ENCODE results near the gene TGIF1. TPM values are rescaled to one million over a fixed set of nuclear protein-coding genes. Genes with fewer than 3 reads are reported as not detected.
A peak's percentile ranks its signal among the peaks of the same experiment; 100 is the strongest.

Gene TGIF1
- polyA plus RNA-seq, 3 donors = 81.7 to 100 (median 88.2) TPM

DNA sequence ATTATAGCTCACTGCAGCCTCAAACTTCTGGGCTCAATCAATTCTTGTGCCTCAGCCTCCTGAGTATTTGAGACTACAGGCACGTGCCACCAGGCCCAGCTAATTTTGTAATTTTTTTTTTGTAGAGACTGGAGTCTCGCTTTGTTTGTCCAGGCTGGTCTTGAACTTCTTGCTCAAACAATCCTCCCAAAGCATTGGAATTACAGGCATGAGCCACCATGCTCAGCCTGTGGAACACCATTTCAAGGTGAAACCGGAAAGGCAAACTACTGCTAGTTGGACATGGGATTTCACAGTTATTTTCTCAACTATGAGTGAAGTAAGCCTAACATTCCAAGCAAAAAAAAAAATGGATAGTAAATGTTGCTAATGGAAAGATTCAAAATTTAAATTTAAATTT lies 20.9 kb upstream of the TGIF1 start:
- no peak for DNase-seq (ENCODE audit: low read depth in 3 of 3, low spot score in 2 of 3)

DNA sequence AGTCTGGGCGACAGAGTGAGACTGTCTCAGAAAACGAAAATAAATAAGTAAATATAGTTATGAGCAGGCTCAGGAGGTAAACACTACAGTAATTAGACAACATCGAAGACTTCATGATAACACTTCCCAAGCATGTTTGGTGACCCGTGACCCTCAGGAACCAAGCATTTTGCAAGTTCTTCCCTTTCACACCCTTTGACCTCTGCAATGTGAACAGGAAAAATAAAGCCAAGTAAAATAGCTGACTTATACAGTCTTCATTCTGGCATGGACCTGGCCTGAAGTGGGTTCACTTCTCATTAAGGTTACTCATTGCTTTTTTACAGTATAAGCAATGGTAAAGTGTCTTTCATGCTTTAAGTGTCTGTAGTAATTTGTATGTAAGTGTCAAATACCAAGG lies 15.3 kb upstream of the TGIF1 start:
- no peak for DNase-seq (ENCODE audit: low read depth in 3 of 3, low spot score in 2 of 3)

DNA sequence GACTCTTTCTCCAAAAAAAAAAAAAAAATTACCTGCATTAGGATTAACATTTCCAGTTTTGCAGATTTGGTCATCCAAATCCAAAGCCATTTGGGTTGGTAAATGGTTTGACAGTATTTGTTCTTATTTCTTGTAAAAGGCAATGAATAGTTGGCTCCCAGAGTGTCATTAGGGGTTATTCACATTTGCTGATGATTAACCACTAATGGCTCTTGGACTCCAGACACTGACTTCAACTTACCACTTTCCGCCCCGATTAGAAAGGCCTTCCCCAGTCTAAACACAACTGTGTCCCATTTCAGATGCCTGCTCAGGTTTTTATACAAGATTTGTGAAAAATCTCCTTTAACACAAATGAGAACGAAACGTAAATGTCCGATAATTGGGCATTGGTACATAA lies 9.6 kb upstream of the TGIF1 start:
- no peak for DNase-seq (ENCODE audit: low read depth in 3 of 3, low spot score in 2 of 3)

DNA sequence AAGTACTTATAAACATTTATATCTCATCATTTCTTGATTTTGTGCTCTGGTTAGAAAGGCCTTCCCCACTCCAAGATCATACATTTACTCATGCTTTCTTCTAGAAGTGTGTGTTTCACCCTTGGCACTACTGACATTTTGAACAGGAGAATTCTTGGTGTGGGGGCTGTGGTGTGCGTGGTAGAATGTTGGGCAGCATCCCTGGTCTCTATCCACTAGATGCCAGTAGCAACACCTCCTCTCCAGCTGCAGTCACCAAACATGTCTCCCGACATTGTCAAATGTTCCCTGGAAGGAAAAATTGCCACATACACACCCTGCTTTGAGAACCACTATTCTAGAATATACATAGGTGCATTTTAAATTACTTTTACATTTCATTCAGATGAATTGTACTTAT lies 8.7 kb upstream of the TGIF1 start:
- no peak for DNase-seq (ENCODE audit: low read depth in 3 of 3, low spot score in 2 of 3)

DNA sequence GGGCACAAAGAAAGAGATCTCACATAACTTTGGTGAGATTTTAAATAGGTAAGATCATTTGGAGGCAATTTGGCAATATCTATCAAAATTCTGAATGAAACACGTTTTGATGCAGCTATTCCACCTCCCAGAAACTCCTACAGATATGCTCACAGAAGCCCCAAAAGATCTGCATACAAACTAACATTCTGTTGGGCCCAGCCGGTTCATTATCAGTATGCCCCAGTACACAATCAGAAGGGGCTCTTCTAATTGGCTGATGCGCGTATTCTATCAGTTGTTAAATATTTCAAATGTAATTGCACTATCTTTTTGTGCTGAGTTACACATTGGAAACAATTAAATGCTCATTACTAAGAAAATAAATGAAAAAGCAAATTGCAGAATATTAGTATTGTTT lies 7.1 kb upstream of the TGIF1 start:
- no peak for DNase-seq (ENCODE audit: low read depth in 3 of 3, low spot score in 2 of 3)

DNA sequence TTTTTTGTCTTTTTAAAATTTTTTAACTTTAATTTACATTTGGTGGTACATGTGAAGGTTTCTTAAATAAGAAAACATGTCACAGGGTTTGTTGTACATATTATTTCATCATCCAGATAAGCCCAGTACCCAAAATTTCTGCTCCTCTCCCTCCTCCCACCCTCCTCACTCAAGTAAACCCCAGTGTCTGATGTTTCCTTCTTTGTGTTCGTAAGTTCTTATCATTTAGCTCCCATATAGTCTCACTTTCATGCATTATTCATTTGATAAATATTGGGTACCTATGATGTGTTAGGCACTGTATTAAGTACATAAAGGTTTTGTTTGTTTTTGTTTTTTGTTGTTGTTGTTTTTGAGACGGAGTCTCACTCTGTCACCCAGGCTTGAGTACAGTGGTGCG lies 5.7 kb upstream of the TGIF1 start:
- DNase-seq (ENCODE audit: low read depth in 3 of 3, low spot score in 2 of 3) = no peak

DNA sequence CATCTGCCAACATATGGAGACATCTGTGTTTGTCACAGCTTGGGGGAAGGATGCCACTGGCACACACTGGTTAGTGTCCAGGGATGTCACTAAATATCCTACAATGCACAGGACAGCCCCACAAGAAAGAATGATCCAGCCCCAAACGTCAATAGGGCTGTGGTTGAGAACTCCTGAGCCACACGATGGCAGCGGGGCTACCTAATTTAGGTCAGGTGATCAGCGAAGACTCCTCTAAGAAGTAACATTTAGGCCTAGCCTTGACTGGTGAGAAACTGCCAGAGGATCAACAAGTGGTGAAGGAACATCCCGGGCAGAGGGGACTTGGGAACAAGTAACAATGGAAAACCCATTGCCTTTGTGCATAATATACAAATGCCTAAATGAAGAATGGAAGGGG lies 5.0 kb upstream of the TGIF1 start:
- DNase-seq (ENCODE audit: low read depth in 3 of 3, low spot score in 2 of 3) = no peak

DNA sequence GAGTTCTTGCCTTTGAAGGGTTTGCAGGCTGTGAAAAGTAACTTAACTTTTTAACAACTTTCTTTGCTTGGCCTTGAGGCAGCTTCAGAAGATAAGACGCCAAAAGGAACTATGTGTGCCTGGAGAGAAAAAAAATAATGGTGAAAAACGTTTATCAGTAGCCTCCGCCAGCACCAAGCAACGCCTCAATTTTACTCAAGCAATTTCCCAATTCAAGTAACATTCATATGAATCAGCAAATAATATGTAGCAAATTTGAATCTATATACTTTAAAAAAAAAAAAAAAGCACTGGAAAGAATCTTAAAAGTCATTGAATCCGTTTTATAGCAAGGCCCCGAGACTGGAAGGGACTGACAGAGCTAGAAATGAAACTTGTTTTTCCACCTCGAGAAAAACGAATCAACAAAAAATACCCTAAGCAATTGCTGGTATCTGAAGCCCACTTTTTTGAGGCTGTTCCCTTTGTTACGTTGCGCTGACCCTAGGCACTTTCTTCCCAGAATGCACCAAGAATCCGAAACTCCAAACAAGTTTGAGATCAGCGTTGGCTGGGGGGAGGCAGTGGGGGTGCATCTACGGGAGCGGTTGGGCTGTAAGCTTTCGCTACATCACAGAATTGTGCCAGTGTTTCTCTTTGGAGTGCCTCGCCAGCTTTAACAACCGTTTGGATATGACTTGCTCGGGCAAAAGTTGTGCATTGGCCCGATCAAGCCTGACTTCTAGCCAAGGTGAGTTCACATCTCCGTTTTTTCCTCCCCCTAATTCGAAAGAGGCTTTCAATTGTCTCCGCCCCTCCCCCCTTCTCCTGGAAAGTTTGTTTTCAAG lies 2.7 kb upstream of the TGIF1 start:
- DNase-seq (ENCODE audit: low read depth in 3 of 3, low spot score in 2 of 3) = peak; percentile 68 to 74 (median 71)

DNA sequence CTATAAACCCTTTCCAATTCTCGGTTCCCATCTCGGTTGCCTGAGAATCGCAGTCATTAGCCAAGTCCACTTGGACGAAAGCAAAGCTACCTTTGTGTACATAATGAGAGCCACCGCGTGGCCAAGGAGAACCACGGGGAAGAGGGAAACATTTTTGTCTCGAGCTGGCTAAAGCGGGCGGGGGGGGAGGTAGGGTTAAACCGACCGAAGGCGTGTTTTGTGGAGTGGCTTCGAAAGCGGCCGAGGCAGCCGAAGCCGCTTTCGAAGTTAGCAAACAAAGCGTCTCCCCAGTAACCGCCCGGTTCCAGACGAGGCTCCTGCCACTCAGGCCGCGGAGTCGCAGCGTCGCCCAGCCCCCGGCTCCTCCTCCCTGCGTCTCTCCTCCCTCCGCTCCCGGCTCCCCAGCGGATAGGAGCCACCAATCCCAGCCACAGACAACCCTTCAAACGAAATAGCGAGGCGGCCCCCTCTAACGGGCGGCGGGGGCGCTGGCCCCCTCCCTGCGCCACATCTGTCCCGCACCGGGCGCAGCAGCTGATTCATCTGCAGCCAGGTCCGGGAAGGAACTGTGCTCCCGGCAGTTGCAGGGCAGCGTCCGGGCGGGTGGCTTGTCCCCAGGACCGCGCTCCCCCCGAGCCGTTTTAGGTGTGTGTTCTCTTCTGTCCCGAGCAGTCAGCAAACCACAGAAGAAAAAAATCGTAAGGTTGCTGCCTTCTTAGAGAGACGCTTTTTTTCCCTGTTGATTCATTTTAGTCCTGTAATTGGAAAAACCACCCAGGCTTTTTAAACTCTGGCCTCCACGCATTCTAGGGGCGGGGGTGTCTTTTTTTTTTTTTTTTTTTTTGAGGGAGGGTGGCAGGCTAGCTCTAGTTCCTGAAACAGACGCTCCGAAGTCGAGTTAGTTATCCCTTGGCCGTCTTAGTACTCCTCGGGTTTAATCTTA lies 1.8 kb upstream of the TGIF1 start:
- peak; percentile 86 to 93 (median 91) for DNase-seq (ENCODE audit: low read depth in 3 of 3, low spot score in 2 of 3)

DNA sequence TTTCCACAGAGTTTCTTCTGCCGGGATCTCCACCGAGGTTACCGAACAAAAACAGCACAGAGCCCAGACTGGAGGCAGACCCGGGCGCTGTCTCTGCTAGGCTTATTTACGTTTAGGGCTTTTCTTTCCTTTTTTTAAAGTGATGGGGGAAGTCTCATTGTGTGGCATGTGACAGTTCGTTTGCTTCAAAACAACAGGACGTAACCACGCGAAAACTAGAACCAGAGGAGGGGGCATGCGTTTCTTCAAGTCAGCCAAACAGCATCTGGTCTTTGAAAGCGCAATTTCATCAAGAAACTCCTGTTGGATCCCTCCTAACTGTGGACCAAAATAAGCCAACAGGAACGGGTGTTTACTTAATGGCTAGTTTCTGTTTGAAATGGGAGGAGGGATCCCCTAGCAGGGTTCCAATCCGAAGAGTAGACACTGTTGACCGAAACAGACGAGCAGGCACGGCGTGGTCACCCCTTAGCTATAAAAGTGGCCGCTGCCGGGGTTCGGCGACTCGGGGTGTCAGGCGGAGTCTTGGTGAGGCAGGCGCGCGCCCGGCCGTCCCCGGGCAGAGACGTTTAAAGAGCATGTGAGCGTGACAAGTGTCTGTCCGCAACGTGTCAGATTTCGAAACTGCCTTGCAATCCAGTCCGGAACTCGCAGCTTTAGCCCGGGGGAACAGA lies 997 bp upstream of the TGIF1 start:
- peak in 1 of 3 donors; percentile 49 for DNase-seq (ENCODE audit: low read depth in 3 of 3, low spot score in 2 of 3)

DNA sequence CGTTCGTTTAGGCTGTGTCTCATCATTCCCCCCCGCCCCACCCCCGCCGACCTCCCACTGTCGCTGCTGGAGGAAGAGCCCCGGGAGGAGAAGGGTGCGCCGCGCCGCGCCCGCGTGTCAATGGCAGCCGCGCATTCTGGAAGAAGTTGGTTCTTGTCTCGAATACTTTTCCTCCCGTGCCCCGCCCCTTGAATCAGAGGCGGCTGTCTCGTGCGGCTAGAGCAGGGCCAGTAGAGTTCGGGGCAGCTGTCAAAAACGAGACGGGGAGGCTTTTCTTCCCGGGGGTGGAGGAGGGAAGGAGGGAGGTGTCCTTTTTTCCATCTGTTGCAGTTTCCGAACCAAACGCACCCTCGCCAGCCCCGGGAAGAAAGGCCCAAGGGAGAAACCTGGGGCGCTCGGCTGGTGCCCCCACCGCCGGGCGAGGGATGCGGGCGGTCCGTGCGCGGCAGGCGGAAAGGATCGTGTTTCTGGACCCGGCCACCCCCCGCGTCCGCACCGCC lies 410 bp upstream of the TGIF1 start:
- peak in 1 of 3 donors; percentile 44 for DNase-seq (ENCODE audit: low read depth in 3 of 3, low spot score in 2 of 3)

DNA sequence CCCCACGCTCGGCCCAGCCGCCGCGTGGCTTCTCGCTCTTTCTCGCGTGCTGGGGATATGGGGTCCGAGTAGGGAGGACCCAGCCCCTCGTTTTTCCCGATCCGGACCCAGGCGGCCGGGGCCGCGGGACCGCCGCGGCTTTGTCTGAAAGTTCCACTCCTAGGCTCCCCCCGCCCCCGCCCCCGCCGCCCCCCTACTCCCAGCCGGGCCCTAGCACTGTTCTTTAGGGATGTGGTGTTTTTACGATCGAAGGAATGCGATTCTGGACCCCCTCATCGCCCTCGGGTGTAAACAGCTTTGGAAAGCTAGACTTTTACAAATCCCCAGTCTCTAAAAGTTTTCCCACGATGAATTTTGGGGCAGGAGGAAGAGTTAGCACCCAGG lies 819 bp downstream of the TGIF1 start:
- DNase-seq (ENCODE audit: low read depth in 3 of 3, low spot score in 2 of 3) = no peak

DNA sequence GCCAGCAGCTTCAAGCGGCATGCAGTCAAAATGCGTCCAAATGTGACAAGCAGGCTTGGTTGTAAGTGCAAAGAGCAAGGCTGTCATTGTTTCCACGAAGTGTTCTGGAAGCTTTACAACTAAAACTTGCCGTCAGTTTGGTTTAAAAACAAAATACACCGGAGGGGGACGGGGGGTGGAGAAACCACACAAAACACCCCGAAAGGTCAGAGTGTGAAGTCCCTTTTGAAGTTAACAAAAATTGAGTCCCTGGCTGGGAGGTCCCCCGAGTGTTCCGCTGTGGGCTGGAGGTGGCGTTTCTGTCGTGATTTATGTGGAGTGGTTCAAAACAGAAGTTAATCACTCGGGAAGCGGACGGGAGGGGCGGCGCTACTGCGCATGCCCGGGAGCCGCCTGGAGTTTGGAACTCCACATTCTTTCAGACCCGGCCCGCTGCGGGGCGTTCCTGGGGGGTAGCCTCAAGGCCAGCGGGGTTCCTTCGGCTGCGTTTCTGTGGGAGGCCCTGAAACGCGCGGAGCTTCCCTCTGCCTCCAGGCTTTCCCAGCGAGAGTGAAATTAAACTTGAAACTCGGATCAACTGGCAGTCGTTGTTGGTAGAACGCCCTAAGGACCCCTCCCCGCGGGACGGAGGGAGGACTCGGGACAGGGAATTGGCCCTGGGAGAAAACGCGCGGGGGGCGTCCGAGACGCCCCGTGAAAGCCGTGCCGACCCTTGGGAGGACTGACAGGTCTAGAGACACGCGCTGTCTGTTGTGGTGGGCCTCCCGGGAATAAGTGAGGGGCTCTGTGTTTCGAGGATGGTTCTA lies 1.4 kb downstream of the TGIF1 start:
- peak; percentile 88 to 94 (median 91) for DNase-seq (ENCODE audit: low read depth in 3 of 3, low spot score in 2 of 3)

DNA sequence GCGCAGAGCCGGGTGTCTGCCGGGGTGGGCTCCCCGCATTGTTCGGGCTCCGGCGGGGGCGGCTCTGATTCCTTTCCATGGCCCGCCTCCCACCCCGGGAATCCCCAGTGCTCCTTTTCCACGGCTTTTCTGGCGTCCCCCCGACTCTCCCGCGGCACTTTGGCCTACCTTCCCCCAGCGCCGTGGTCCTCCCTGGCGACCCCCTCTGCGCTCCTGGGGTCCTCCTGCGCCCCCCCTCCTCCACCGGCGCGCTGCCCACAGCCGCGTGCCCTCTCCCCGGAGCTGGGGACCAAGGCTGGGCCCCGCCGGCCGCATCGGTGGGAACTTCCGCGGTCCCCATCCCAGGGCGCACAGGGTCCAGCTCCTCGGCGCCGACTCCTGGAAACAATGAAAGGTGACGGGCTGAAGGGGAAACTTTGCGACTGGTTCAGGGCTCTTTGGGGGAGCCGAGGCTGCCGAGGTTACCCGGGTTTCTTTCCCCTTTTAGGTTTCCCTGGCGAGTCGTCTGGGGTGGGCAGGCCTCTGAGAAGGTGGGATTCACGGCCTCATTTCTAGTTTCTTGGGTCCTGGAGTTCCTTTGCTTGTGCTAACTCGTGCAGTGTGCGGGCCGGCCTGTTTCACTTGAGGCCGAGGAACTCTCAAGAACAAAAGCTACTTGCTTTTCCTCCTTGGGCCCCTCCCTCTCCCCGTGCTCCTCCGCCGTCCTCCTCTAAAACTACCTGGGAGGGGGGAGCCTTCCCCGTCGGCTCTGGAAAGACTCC lies 2.2 kb downstream of the TGIF1 start:
- DNase-seq (ENCODE audit: low read depth in 3 of 3, low spot score in 2 of 3) = no peak

DNA sequence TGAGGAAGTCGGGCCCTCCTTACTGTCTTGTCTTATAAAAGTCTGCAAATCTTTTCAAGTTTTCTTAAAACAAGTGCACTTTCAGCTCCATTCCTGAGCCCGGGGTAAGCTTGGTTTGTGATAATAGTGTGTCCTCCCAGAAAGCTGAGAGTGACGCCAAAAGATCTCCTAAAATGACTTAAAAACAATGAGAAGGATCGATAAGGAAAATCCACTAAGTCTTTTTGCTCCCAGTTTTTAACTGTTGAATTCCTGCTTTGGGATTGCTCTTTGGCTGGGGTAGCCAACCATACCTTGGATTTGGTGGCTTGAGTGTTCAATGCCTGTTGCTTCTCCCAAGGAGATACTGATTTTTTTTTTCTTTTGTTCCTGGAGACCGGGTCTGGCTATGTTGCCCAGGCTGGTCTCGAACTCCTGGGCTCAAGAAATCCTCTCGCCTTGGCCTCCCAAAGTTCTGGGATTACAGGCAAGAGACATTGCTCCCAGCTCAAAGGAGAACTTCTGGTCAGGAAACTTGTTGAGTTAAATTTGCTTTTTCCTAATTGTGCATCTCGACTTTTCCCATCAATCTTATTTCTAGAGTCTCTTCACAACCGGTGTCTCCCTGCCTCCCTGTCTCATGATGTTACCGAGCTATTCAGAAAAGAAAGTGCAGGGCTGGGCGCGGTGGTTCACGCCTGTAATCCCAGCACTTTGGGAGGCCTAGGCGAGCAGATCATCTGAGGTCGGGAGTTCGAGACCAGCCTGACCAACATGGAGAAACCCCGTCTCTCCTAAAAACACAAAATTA lies 3.0 kb downstream of the TGIF1 start:
- DNase-seq (ENCODE audit: low read depth in 3 of 3, low spot score in 2 of 3) = no peak

DNA sequence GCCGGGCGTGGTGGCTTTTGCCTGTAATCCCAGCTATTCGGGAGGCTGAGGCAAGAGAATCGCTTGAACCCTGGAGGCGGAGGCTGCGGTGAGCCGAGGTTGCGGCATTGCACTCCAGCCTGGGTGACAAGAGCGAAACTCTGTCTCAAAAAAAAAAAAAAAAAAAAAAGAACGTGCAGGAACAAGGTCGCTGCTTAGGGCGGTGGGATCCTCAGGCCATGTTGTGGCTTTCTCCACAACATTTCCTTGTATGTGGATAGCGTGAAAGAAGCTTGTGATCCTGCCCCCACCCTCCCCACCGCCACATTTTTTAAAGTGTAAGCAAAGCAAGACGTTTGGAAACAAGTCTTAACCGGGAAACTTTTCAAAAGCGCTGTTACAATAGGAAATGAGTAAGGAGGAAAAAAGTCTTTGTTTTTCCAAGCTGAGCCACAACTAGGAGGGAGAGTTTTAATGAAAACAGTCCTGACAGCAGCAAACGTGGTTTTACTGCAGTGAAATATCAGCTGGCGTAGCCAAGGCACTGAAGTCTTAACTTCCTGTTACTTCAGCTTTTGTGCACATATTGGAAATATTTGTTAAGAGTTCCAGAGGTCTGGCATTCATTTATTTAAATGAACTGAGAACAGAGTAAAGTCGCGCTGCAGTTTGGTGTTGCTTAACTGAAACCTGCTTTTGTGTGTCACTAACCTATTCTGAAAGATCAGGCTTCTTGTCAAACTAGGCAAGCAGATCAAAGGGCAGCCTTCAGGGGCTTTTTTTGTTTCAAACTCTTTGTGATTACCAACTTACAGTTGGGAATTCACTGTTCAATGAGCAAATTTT lies 3.8 kb downstream of the TGIF1 start:
- DNase-seq (ENCODE audit: low read depth in 3 of 3, low spot score in 2 of 3) = peak in 2 of 3 donors; percentile 62 to 66

DNA sequence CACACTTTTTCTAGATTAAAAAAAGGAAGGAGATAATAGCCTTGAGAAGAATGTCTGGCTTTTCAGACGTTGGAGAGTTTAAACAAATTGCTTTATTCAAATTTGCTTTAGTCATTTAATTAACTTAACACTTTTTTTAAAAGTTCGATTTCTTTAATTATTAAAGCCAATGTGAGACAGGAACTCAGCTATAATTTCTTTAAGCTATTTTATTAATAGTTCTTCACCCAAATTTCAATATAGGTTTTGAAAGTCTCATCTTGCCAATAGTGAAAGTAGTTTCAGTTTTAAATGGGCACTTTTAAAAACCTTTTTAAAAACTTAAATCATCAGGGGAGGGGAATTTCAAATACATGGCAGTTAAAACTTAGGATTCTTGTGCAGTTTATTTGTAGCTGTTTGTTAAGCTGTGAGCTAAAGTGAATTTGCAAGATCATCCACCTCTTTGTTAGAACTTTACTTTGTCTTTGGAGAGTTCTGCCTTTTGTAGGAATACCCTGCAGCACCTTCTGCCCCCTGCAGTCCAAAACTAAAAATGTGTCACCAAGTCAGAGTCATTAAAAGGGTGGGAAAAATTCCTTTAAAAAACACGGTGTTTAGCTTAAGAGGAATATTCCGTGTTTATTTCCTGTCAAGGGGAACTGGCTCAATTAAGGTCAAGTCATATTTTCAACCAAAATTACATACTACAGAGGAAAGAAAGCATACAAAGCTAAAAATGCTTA lies 4.6 kb downstream of the TGIF1 start:
- DNase-seq (ENCODE audit: low read depth in 3 of 3, low spot score in 2 of 3) = no peak
